ENCODE results near the gene CTNNA3. TPM values are rescaled to one million over a fixed set of nuclear protein-coding genes. Genes with fewer than 3 reads are reported as not detected.

Gene CTNNA3
- total and polyA plus RNA-seq, 2 donors (not counting 3 experiments of a cell fraction or from before 2014, with no cell fraction given), result not detected

DNA sequence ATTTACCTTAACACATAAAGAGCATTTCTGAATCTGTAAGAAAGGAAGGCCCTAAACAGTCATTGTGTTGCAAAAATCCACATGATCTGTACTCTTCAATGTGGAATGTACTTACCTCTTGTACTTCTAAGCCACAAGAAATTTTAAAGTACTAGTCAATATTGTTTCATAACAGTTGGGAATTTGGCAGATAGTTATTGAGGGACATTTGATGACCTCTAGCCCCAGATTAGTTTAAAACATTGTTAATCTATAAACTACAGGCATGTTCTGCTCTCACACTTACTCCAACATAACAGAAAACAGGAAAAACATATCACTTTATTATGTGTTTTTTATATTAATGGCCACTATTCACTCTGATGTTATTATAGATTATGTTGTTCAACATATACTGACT lies 1755.9 kb downstream of the CTNNA3 start:
- intact Hi-C loops (cut with micrococcal nuclease) (no loop called here), dilution Hi-C loops (cut with MboI; ENCODE audit: extremely low pct_ligation_motif_present, low sequenced_read_pairs) (no loop called here)
- no peak overlapping the region for H3K9ac ChIP-seq (replicated peaks; ENCODE audit: extremely low read depth, insufficient read depth, low read length)
- no peak overlapping the region for H3K4me3 ChIP-seq (replicated peaks in 1 of 3; ENCODE audit: insufficient read depth in 1 of 3, low read depth in 1 of 3, low read length in 3 of 3)
- H3K4me1 ChIP-seq (ENCODE audit: control insufficient read depth, extremely low read depth, insufficient read depth, low read length), result no peaks in the 10 kb centered on the region
- H3K36me3 ChIP-seq (ENCODE audit: control insufficient read depth in 2 of 2, extremely low read depth in 1 of 2, insufficient read depth in 2 of 2, low read length in 2 of 2), result no peaks in the 10 kb centered on the region
- H3K27me3 ChIP-seq (ENCODE audit: control insufficient read depth in 2 of 2, insufficient read depth in 2 of 2, low read length in 2 of 2), result no peaks in the 10 kb centered on the region
- H2AFZ ChIP-seq (ENCODE audit: low read depth, low read length), result no peak overlapping the region
- ChIA-PET CTCF (no interaction called here), POLR2A (no interaction called here)
- BruUV-seq (replicated peaks), result no TSS peak
- DNase-seq (ENCODE audit: low read depth, low spot score) (no peak), FAIRE-seq (no peak)
- H3K79me2 ChIP-seq (ENCODE audit: control insufficient read depth, insufficient read depth, low read length), result no peaks in the 10 kb centered on the region
- H3K4me2 ChIP-seq (ENCODE audit: insufficient read depth, low read length), result no peak overlapping the region
- TF ChIP-seq POLR2AphosphoS5 (IDR thresholded peaks at IDR 0.05; ENCODE audit: insufficient read depth, low read depth, low read length) (no peak), MYC (IDR thresholded peaks at IDR 0.05; ENCODE audit: low read depth, low read length) (no peak), FOS (IDR thresholded peaks at IDR 0.05; ENCODE audit: borderline replicate concordance, insufficient read depth, low read length) (no peak), POLR2A (IDR thresholded peaks at IDR 0.05; ENCODE audit: low read depth, low read length) (no peak), EZH2 (IDR thresholded peaks at IDR 0.05; ENCODE audit: borderline replicate concordance, low read depth, low read length, severe bottlenecking) (no peak), JUN (IDR thresholded peaks at IDR 0.05; ENCODE audit: borderline replicate concordance, insufficient read depth, insufficient read length, low read depth) (no peak), GATA2 (IDR thresholded peaks at IDR 0.05; ENCODE audit: insufficient read depth, insufficient read length, low read depth, low read length) (no peak)
- TF ChIP-seq, protein P1, sequence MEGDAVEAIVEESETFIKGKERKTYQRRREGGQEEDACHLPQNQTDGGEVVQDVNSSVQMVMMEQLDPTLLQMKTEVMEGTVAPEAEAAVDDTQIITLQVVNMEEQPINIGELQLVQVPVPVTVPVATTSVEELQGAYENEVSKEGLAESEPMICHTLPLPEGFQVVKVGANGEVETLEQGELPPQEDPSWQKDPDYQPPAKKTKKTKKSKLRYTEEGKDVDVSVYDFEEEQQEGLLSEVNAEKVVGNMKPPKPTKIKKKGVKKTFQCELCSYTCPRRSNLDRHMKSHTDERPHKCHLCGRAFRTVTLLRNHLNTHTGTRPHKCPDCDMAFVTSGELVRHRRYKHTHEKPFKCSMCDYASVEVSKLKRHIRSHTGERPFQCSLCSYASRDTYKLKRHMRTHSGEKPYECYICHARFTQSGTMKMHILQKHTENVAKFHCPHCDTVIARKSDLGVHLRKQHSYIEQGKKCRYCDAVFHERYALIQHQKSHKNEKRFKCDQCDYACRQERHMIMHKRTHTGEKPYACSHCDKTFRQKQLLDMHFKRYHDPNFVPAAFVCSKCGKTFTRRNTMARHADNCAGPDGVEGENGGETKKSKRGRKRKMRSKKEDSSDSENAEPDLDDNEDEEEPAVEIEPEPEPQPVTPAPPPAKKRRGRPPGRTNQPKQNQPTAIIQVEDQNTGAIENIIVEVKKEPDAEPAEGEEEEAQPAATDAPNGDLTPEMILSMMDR (IDR thresholded peaks at IDR 0.05; ENCODE audit: extremely low read depth in 1 of 2, insufficient read depth in 1 of 2, low read depth in 1 of 2, low read length in 2 of 2), result no peak
- TF ChIP-seq, protein P2, sequence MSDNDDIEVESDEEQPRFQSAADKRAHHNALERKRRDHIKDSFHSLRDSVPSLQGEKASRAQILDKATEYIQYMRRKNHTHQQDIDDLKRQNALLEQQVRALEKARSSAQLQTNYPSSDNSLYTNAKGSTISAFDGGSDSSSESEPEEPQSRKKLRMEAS (IDR thresholded peaks at IDR 0.05; ENCODE audit: insufficient read depth, insufficient read length), result no peak
- no peak overlapping the region for H3K27ac ChIP-seq (ENCODE audit: insufficient read depth, low read depth, low read length)
- no peaks in the 10 kb centered on the region for H4K20me1 ChIP-seq (replicated peaks; ENCODE audit: control insufficient read depth, extremely low read depth, insufficient read depth, low read length)
- no peaks in the 10 kb centered on the region for H3K9me1 ChIP-seq (replicated peaks; ENCODE audit: control insufficient read depth, extremely low read depth, insufficient read depth, low read length)
- H3K9me3 ChIP-seq (replicated peaks; ENCODE audit: control insufficient read depth, insufficient read depth, low read length), result no peaks in the 10 kb centered on the region
